NCI-H774 (cell line): ENCODE measurements around the gene MPO.
A peak's percentile ranks its signal among the peaks of the same experiment; 100 is the strongest.

Experiments
- DNase-seq: peaks from one replicate; lab custom pipeline; 2025; lab: John Stamatoyannopoulos, UW

Gene MPO, protein sequence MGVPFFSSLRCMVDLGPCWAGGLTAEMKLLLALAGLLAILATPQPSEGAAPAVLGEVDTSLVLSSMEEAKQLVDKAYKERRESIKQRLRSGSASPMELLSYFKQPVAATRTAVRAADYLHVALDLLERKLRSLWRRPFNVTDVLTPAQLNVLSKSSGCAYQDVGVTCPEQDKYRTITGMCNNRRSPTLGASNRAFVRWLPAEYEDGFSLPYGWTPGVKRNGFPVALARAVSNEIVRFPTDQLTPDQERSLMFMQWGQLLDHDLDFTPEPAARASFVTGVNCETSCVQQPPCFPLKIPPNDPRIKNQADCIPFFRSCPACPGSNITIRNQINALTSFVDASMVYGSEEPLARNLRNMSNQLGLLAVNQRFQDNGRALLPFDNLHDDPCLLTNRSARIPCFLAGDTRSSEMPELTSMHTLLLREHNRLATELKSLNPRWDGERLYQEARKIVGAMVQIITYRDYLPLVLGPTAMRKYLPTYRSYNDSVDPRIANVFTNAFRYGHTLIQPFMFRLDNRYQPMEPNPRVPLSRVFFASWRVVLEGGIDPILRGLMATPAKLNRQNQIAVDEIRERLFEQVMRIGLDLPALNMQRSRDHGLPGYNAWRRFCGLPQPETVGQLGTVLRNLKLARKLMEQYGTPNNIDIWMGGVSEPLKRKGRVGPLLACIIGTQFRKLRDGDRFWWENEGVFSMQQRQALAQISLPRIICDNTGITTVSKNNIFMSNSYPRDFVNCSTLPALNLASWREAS

DNA sequence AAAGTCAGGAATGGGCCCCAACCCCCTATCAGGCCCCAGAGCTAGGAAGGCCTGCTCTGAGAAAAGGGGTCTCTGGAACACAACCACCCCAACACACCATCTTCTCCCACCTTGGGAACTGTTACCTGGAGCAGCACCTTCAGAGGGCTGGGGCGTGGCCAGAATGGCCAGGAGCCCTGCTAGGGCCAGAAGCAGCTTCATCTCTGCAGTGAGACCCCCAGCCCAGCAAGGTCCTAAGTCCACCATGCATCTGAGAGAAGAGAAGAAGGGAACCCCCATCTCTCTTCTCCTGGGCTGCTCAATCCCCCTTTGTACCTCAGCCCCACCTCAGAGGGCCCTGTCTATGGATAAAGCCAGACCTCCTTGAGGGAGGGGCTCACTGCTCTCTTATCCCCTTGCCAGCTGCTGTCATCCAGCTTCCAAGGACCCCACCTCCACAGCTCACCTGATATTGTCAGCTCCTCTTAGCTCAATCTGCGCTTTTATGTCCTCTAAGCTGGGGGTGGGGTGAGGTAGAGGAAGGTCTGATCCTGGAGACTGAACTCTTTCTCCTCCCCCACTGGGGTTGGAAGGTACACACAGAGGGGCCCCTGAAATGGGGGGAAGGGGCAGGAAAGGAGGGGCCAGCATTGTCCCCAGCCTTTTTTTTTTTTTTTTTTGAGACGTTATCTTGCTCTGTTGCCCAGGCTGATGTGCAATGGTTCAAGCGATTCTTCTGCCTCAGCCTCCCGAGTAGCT is at the start of gene MPO:
Gene MPO, minus strand, starts transcription at position 456 of the 738 bp plus-strand sequence. Its CDS starts 177 bp downstream, at position 279.
- no peak for DNase-seq

DNA sequence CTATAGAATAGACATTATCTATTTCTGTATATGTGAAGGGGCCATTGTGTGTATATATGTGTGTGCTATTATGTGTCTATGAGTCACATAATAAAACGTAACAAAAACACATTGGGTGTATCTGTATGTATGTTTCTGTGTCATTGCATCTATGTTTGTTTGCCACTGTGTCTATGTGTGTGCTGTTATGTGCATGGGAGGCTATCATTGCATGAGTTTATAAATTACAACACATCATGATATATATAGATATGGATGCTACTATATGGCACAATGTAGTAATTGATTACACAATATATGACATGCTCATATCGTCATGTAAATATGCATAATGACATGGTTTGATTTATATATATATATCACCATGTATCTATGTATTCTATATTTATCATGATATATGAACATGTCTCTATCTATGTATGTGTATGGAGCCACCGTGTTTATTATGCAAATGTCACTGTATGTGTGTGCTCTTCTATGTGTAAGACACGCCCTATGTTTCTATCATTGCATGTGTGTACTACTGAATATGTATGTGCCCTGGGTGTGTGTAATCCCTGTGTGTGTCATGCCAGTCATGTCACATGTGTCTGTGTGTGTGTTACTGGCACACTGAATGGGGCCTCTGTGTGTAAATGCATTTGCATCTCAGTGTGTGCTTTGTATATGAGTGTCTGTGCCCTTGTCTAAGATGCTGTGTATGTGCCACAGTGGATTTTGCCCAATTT is 49.2 kb upstream of the MPO start:
- no peak for DNase-seq

DNA sequence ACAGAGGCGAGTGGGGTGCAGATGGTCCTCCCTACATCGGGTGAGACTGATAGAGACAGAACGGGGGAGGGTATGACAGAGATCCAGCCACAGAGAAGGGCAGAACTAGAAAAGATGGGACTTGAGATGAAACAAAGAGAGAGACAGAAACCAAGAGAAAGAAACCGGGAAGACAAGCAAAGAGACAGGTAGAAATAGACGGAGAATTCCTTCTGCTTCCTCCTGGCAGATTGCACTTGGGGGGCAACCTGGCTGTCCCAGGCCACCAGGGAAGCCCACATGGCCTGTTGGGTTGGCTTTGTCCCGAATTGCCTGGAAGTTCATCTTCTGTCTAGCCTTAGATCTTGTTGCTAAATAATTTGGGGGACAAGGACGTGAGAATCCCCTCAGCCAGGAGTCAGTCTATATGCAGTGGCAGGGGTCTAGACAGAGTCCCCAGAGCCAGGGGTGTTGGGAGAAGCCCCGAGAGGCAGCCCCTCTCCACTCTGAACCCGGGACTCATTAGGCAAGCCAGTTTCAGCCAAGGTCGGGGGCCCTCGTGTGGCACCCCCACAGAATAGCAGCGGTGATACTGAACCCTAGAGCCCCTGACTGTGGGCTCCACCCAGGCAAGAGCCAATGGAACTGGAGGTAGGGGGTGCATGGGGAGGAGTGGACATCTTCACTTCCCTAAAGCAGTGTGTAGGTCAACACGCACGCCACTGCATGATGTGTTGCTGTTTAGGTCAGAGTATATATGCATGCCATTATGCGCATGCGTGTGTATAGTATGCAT is 48.5 kb upstream of the MPO start:
- DNase-seq = no peak

DNA sequence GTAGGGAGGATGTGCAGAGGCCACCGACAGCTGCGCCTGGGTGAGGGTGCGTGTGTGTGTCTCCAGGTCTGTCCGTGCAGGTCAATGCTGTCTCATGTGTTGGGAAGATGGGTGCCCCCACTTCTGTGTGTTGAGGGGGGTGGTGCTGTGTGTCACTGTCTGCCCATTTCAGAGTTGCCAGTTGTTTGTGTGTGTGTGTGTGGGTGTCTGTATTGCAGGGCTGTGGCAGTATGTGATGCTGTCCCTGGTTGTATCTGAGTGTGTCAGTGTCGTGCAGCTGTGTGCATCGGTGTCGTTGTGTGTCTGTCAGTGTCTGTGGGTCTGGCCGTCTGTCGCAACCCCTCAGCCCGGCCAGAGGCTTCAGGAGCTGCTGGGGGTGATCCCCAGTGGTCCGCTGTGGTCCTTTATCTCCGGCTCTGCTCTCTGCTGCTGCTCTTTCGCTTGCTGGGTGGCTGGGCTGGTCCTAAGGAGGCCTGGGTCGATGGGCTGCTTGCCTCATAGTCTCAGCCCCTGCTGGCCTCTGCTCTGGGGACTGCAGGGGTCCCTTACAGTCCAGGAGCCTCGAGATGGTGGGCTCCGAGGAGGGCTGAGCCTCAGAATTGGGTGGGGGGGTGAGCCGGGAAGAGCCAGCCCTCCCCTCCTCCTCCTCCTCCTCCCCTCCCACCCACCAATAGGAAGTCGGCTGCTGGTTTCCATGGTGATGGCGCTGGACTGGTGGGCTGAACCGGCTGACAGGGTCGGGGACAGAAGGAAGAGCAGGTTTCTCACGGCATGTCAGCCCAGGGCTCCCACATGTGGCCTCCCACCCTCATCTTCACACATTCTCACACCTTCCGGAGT is 47.7 kb upstream of the MPO start, which contains the start of gene TSPOAP1:
Gene TSPOAP1, minus strand, starts transcription at position 601 of the 840 bp plus-strand sequence. CDS start 875 bp downstream, outside the sequence.
- no peak for DNase-seq

DNA sequence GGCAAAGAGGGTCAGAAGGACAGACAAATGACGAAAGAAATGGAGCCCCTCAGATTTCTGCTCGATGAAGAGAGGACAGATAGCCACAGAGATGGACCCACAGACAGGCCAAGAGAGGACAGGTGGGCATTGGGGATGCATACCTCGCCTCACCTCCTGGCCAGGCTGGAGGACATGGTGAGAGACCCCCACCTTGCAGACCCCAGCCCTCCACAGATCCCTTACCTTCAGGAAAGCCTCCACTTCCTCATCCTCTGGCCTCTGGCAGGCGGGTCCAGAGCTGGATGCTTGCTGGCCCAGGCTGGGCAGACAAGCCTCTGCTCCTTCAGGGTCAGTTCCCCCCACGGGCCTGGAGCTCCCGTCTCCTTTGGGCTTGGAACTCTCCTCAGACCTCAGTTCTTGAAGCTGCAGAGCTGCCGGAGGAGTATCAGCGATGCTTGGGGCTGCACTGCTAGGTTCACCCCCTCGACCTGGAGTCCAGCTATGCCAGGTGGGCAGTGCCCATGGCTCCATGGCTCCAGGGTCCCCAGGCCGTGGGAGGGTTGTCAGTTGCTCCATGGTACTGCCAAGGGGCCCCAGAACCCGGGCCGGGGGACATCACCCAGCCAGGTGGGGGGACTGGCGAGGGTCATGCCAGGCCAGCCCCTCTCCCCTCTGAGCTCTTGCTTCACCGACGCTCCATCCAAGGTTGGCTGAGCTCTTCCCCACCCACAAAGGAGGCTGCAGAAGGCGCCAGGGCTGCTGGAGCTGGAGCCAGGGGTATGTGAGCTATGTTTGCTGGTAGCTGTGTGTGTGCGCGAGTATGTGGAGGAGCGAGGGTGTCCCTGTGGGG is 46.8 kb upstream of the MPO start:
- DNase-seq = no peak

DNA sequence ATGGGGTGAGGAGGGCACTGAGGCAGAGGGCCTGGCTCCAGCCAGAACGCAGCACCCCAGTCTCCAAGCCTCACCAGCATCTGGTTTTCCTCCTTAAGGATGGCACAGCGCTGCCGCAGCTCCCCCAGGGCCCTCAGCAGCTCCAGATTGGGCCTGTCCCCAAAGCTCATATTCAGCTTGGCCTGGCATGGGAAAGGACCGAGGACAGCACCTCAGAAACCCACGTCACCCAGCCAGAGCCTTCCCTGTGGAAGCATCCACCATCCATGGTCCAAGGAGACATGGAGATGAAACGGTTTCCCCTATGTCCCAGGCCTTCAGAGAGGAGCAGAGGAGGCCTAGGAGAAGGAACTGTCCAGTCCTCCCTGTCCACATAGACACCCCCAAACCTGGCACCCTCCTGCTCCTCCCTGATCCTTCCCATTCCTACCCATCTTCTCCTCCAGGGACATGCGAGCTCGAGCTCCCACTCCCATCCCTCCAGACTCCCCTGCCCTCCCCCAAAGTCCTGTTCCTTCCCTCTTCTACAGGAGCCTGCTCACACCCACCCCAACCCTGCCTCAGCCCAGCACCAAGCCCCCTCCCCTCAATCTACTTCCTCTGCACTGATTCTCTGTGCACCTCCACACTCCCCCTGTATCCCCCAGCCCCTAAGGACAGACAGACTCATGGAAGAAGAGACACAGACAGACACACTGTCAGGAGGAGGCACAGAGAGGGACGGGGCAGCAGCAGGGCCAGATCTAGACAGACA is 46.1 kb upstream of the MPO start:
- DNase-seq = no peak

DNA sequence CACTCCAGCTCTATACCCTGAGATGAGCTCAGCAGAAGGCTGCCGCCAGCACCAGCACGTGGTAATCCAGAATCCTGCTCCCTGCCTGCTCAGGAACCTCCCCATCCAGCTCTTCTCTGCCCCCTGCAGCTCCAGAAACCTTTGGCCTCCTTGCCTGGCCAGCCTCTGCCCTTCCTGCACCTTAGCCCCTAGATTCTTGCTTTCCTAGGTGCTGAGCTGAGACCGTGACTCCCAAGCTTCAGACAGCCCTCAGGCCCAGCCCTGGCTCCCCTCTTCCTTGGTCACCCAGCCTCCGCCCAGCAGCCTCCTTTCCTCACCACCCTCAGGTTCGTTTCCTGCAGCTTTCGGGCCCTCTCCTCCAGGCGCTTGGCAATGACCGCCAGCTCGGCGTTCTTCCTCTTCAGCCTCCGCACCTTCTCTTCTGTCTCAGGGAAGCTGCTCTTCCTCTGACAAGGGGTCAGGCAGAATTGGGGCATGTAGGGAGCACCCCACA is 45.3 kb upstream of the MPO start:
- DNase-seq = no peak

DNA sequence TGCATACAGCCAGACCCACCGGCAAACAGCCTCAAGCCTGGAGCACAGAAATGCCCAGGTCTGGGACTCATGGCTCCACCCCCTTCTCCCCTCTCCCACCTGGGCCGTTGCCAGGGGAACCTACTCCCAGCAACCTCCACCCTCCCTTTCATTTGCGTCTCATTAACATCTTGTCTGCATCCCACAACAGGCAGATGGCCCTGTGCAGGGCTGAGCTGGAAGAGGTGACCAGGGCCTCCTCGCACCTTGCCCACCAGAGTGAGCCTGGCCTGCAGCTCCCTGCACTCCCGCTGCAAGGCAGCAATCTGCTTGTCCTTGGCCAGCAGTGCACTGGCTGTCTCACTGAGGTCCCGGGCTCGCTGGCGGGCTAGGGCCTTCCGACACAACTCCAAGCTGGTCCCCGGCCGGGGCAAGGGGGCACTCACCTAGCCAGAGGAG is 44.6 kb upstream of the MPO start:
- no peak for DNase-seq

DNA sequence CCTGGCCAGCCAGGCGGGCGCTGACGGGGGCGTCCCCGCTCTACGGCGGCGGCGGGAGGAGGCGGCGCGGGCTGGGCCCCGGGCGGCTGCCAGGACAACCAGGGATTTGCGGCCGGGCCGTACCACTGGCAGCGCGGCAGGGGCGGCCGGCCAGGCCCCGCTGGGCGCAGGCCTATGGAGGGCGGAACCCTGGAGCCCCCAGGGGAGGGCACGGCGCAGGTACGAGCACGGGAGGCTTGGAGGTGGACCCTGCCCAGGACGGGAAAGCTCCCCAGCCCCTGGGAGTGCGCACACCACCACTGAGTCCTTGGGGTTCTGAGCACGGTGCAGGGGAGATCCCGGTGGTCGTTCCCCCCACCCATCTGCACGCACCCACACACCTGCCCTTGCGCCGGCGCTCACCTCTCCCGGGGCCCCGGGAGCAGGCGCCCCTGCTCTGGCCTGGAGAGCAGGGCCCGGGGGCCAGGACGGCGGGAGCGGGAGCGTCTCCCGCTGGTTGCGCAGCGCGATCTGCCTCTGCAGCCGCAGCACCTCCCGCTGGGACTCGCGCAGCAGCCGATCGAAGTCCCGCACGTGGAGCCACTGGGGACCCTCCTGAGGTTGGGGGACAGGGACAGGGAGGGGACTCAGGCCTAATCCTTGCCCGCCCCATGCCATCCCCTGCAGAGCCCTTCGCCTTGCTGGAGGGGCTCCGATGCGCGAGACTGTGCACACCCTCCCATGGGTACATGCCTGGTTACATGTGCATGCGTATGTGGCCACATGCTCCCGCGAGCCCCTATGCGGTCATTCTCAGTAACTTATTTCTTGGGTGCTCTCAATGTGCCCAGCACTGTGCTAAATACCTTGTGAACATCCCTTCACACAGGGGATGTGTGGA is 43.9 kb upstream of the MPO start:
- DNase-seq = peak; percentile 43

DNA sequence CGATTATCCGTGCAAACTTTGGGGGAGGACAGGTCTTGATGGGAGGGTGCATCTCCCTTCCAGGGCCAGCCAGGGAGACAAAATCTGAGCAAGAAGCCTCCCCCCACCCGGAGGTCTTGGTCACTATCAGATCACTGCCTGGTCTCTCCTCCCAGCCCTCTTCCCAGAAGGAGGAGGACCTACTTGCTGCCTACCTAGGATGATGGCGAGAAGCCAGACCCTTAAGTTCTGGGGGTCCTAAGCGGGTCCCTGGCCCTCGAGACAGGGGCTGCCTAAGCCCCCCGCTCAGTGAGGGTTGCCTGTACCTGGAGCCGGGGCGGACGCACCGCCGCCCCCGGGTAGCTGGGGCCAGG is 43.3 kb upstream of the MPO start:
- DNase-seq = no peak

DNA sequence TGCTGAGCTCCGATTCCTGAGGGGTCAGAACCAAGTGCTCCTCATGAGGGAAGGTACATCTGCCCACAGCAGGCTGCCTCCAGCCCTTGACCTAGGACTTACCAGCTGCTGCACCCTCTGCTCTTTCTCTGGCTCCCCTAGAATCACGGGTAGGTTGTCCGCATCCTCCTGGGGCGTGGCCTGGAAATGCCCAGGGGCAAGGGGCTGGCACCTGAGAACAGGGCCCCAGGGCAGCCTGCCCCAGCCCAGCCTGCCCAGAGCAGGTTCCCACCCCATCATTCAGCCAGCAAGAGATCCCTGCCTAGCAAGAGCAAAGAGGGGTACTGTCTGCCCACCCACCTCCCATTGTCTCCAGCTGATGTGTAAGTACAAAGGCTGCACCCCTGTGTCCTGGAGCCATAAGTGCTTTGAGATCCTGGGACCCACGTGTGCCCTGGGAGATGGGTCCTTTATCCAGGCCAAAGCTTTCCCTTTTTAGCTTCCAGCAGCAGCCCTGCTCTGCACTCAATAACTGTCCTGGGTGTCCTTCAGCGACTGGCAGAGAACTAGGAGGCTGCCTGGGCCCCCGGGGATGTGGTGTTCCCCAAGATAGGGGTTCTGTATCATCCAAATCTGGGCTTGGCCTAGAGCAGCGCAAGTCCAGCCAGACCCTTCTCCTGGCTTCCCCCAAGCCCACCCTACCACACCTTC is 42.8 kb upstream of the MPO start:
- DNase-seq = no peak

DNA sequence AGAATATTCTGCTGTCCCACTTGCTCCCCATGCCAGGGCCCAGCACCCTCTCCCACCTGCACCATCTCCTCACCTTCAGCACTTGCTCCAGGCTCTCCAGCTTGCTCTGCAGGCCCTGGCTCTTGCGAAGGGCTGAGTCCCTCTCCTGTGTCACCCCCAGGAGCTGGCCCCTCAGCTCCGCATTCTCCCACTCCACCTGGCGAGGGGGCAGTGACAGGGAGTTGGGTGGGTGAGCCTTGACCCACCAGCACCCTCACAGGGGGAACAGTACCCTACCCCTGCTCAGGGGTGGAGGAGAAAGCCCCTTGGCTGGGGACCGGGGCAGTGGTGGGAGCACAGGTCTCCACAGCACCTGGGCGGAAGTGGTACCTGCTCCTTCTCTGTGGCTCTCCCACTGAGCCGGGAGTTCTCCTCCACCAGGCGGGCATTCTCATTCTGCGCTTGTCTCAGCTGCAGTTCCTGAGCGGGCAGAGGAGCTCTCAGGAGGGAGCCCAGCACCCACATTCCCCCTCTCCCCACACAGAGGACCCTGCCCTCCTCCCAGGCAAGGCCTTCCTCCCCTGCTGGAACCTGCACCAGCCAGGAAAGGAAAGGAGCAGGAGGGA is 41.9 kb upstream of the MPO start:
- no peak for DNase-seq

DNA sequence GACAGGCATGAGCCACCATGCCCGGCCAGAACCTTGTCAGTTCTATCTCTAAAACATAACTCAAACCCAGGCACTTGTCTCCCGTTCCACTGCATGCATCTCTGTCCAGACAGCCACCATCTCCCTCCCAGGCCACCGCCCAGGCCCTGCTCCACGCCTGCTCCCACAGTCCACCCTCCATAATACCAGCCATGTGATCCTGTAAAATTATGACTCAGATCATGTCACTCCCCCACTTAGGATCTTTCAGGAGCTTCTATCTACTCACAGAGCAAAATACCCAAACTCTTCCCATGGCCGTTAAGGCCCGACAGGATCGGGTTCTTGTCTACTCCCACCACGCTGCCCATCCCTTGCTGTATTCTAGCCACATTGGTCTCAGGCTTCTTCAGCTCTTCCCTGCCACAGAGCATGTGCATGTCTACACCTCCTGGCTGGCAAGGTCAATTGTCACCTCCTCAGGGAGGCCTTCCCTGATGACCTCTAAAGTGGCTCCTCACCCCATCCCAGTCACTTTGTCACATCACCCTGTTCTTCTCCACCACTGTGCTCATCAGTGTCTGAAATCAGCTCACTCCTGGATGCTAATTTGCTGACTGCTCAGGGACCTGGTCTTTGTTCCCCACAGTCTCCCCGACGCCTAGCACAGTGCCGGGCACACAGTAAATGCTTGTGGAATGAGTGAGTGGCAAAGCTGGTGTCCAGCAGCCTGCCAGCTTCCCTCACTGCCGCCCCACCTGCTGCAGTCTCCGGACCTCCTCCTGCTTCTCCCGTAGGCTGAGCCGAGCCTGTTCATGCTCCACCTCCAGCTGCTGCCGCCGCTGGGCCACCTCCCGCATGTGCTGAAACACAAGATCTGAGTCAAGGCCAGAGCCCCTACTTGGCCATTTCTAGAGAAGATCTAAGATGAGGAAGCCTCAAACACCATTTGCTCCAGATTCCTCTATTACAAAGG is 41.1 kb upstream of the MPO start:
- no peak for DNase-seq

DNA sequence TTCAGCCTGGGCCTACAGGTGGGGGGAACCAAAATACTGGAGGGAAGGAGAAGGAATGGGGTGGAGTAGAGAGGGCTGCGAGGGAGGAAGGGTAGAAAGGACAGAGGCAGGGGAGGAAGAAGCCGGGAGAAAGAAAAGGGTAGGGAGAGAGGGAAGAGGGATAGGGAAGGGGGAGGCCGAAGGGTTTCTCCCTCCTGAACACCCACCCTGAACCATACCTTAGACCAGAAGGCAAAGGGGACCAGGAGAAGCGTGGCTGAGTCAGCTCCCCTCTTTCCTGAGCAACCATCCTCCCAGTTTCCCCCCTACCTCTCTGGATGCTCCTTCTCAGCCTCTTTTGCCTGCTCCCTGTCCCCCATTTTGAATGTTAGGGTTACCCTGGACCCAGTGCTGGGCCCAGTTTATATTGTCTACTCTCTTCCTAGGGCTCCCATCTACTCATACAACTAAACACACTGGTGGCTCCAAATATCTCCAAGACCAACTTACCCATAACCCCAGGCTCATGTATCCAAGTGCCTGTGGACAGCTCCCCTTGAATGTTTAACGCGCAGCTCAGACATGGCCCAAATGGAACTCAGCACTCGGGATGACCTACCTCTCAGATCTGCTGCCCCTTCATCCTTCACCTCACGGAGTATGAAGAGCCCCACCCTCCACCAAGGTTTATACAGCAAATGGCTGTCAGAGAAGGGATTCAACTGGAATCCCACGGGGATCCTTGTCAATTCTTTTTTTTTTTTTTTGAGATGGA is 40.0 kb upstream of the MPO start:
- no peak for DNase-seq
